Mucosa of rectum (tissue), 2 donors: Measurements from ENCODE around the gene SPR.

Experiments
- H3K27ac ChIP-seq, 2 donors: one replicate each; pipeline ENCODE4 v1.7.0; 2013; ENCODE audit warnings: inconsistent platforms in 2 of 2, low read depth in 2 of 2, low read length in 2 of 2
- H3K27me3 ChIP-seq, 2 donors: one replicate each; pipeline ENCODE4 v1.7.0; 2013; ENCODE audit warnings: low read length in 2 of 2; ENCODE audit not compliant: control insufficient read depth in 2 of 2, insufficient read depth in 2 of 2
- H3K36me3 ChIP-seq, 2 donors: one replicate each; pipeline ENCODE4 v1.7.0; 2013; ENCODE audit warnings: low read length in 2 of 2; ENCODE audit not compliant: control insufficient read depth in 2 of 2, insufficient read depth in 2 of 2
- H3K4me1 ChIP-seq, 2 donors: one replicate each; pipeline ENCODE4 v1.7.0; 2013; ENCODE audit warnings: low read length in 2 of 2, mild to moderate bottlenecking in 1 of 2; ENCODE audit not compliant: control insufficient read depth in 2 of 2, insufficient read depth in 2 of 2
- H3K4me3 ChIP-seq, 2 donors: one replicate each; pipeline ENCODE4 v1.7.0; 2013; ENCODE audit warnings: low read length in 2 of 2
- H3K9ac ChIP-seq, 2 donors: one replicate each; pipeline ENCODE4 v1.7.0; 2013; ENCODE audit warnings: low read length in 2 of 2, low read depth in 1 of 2, mild to moderate bottlenecking in 1 of 2
- H3K9me3 ChIP-seq, 2 donors: one replicate each; pipeline ENCODE4 v1.7.0; 2013; ENCODE audit warnings: low read length in 2 of 2; ENCODE audit not compliant: control insufficient read depth in 2 of 2
- donor health status: healthy.
- donor health status: Normal muscosa, but diverticular disease.

SPR gene

GRCh38 chr2:72859831-72860262 is 27.4 kb upstream of the SPR start:
- H3K4me1 ChIP-seq, result peaks cover 2 to 5% of the 10 kb centered on the region in 2 donors
- H3K27ac ChIP-seq, result no peak overlapping the region
- no peak overlapping the region for H3K4me3 ChIP-seq
- H3K9me3 ChIP-seq, result no peaks in the 10 kb centered on the region
- H3K27me3 ChIP-seq, result peaks cover 15 to 23% of the 10 kb centered on the region in 2 donors
- no peak overlapping the region for H3K9ac ChIP-seq
- H3K36me3 ChIP-seq, result no peaks in the 10 kb centered on the region

GRCh38 chr2:72862239-72862988 is 24.8 kb upstream of the SPR start:
- Histone ChIP-seq H3K9ac (no peak overlapping the region), H3K9me3 (no peaks in the 10 kb centered on the region), H3K27me3 (peaks cover 5 to 18% of the 10 kb centered on the region in 2 donors), H3K4me1 (peaks cover 2 to 5% of the 10 kb centered on the region in 2 donors), H3K27ac (no peak overlapping the region), H3K4me3 (peak overlapping the region; percentile 47 to 66), H3K36me3 (no peaks in the 10 kb centered on the region)

- Histone ChIP-seq H3K9me3 (no peaks in the 10 kb centered on the region), H3K4me3 (no peak overlapping the region), H3K4me1 (peaks cover 2 to 5% of the 10 kb centered on the region in 2 donors), H3K36me3 (no peaks in the 10 kb centered on the region), H3K27me3 (peaks cover 5 to 18% of the 10 kb centered on the region in 2 donors), H3K27ac (no peak overlapping the region), H3K9ac (no peak overlapping the region)
These were observed 24.2 kb upstream of the SPR start for GRCh38 chr2:72863046-72863445.

- H3K9me3 ChIP-seq, result no peaks in the 10 kb centered on the region
- no peaks in the 10 kb centered on the region for H3K36me3 ChIP-seq
- H3K27me3 ChIP-seq, result peaks cover 5 to 18% of the 10 kb centered on the region in 2 donors
- no peak overlapping the region for H3K9ac ChIP-seq
- no peak overlapping the region for H3K4me3 ChIP-seq
- no peak overlapping the region for H3K27ac ChIP-seq
- H3K4me1 ChIP-seq, result peaks cover 2 to 5% of the 10 kb centered on the region in 2 donors
These were observed 22.7 kb upstream of the SPR start for GRCh38 chr2:72864500-72864899.

- H3K9me3 ChIP-seq, result no peaks in the 10 kb centered on the region
- no peak overlapping the region for H3K9ac ChIP-seq
- H3K27ac ChIP-seq, result no peak overlapping the region
- H3K4me3 ChIP-seq, result no peak overlapping the region
- no peaks in the 10 kb centered on the region for H3K4me1 ChIP-seq
- peaks cover 0 to 1% of the 10 kb centered on the region in 2 donors for H3K27me3 ChIP-seq
- H3K36me3 ChIP-seq, result no peaks in the 10 kb centered on the region
These were observed 16.1 kb upstream of the SPR start for GRCh38 chr2:72871060-72871459.

GRCh38 chr2:72871880-72872279 is 15.3 kb upstream of the SPR start:
- no peaks in the 10 kb centered on the region for H3K4me1 ChIP-seq
- H3K27me3 ChIP-seq, result no peaks in the 10 kb centered on the region
- no peaks in the 10 kb centered on the region for H3K9me3 ChIP-seq
- no peaks in the 10 kb centered on the region for H3K36me3 ChIP-seq
- no peak overlapping the region for H3K4me3 ChIP-seq
- no peak overlapping the region for H3K9ac ChIP-seq
- no peak overlapping the region for H3K27ac ChIP-seq

GRCh38 chr2:72883356-72883962 is 3.7 kb upstream of the SPR start:
- H3K4me1 ChIP-seq, result peaks cover 12% of the 10 kb centered on the region in 2 donors
- peaks cover 0 to 2% of the 10 kb centered on the region in 2 donors for H3K36me3 ChIP-seq
- H3K27me3 ChIP-seq, result no peaks in the 10 kb centered on the region
- no peaks in the 10 kb centered on the region for H3K9me3 ChIP-seq
- H3K4me3 ChIP-seq, result no peak overlapping the region
- no peak overlapping the region for H3K9ac ChIP-seq
- no peak overlapping the region for H3K27ac ChIP-seq

GRCh38 chr2:72886505-72887031 is 640 bp upstream of the SPR start:
- H3K27me3 ChIP-seq, result no peaks in the 10 kb centered on the region
- no peaks in the 10 kb centered on the region for H3K9me3 ChIP-seq
- H3K9ac ChIP-seq, result peak overlapping the region; percentile 65 to 88
- peak overlapping the region; percentile 72 to 81 for H3K4me3 ChIP-seq
- H3K27ac ChIP-seq, result peak overlapping the region in 1 of 2 donors; percentile 90
- peaks cover 6 to 7% of the 10 kb centered on the region in 2 donors for H3K36me3 ChIP-seq
- H3K4me1 ChIP-seq, result peaks cover 19 to 26% of the 10 kb centered on the region in 2 donors

- H3K4me1 ChIP-seq, result peaks cover 19 to 26% of the 10 kb centered on the region in 2 donors
- peak overlapping the region; percentile 89 to 90 for H3K27ac ChIP-seq
- H3K9ac ChIP-seq, result peak overlapping the region; percentile 70 to 88
- peak overlapping the region; percentile 72 to 81 for H3K4me3 ChIP-seq
- H3K36me3 ChIP-seq, result peaks cover 16 to 17% of the 10 kb centered on the region in 2 donors
- H3K27me3 ChIP-seq, result peaks cover 0 to 2% of the 10 kb centered on the region in 2 donors
- H3K9me3 ChIP-seq, result no peaks in the 10 kb centered on the region
These were observed 681 bp downstream of the SPR start for GRCh38 chr2:72887740-72888437.
